Effector memory CD8-positive, alpha-beta T cell (primary cell): ENCODE measurements around the gene APBA1.

ENCODE experiments used
- ATAC-seq: fragments of 150-1000 bp; cut with Tn5 transposase; replicated peaks from 2 replicates; pipeline ENCODE4 v1.10.0; 2021; ENCODE audit warnings: mild to moderate bottlenecking, moderate library complexity
- DNase-seq, 3 experiments: peaks; one replicate each; pipeline ENCODE4 v3.0.0; 2021
- H3K27ac Mint-ChIP-seq, 2 donors: one replicate each; pipeline ENCODE4 v1.8.0; 2022; ENCODE audit warnings: mild to moderate bottlenecking in 2 of 2, mixed read lengths in 2 of 2, moderate library complexity in 2 of 2
- H3K27me3 Mint-ChIP-seq, 2 donors: one replicate each; pipeline ENCODE4 v1.8.0; 2022; ENCODE audit warnings: mixed read lengths in 2 of 2
- H3K36me3 Mint-ChIP-seq: one replicate; pipeline ENCODE4 v1.8.0; 2022; ENCODE audit warnings: mild to moderate bottlenecking, moderate library complexity, mixed read lengths; ENCODE audit not compliant: insufficient read depth
- H3K4me1 Mint-ChIP-seq, 2 donors: one replicate each; pipeline ENCODE4 v1.8.0; 2022; ENCODE audit warnings: low read depth in 2 of 2, mixed read lengths in 2 of 2
- H3K4me3 Mint-ChIP-seq, 2 donors: one replicate each; pipeline ENCODE4 v1.8.0; 2022; ENCODE audit warnings: mild to moderate bottlenecking in 2 of 2, mixed read lengths in 2 of 2, moderate library complexity in 2 of 2
- H3K9me3 Mint-ChIP-seq, 2 donors: one replicate each; pipeline ENCODE4 v1.8.0; 2022; ENCODE audit warnings: mixed read lengths in 2 of 2

Gene APBA1

GRCh38 chr9:69476797-69477196 lies 195.4 kb downstream of the APBA1 start:
- peak overlapping the region in 1 of 2 donors; percentile 75 for H3K27ac Mint-ChIP-seq
- no peaks in the 10 kb centered on the region for H3K36me3 Mint-ChIP-seq
- peak overlapping the region in 1 of 2 donors; percentile 57 for H3K4me3 Mint-ChIP-seq
- H3K4me1 Mint-ChIP-seq, result peaks cover 0 to 17% of the 10 kb centered on the region in 2 donors
- H3K9me3 Mint-ChIP-seq, result no peaks in the 10 kb centered on the region
- no peak for ATAC-seq
- H3K27me3 Mint-ChIP-seq, result peaks cover 9 to 22% of the 10 kb centered on the region in 2 donors
- DNase-seq, result no peak

GRCh38 chr9:69476016-69476415 lies 196.2 kb downstream of the APBA1 start:
- Mint-ChIP-seq H3K27me3 (peaks cover 9 to 22% of the 10 kb centered on the region in 2 donors), H3K9me3 (no peaks in the 10 kb centered on the region), H3K4me3 (peak overlapping the region in 1 of 2 donors; percentile 74), H3K27ac (peak overlapping the region in 1 of 2 donors; percentile 75), H3K4me1 (peaks cover 0 to 17% of the 10 kb centered on the region in 2 donors), H3K36me3 (no peaks in the 10 kb centered on the region)
- peak in 2 of 3 experiments; percentile 4 to 27 for DNase-seq
- ATAC-seq, result peak; percentile 75

GRCh38 chr9:69474821-69475220 lies 197.3 kb downstream of the APBA1 start:
- peak; percentile 83 for ATAC-seq
- Mint-ChIP-seq H3K27me3 (peaks cover 9 to 22% of the 10 kb centered on the region in 2 donors), H3K36me3 (no peaks in the 10 kb centered on the region), H3K4me3 (peak overlapping the region; percentile 59 to 74), H3K9me3 (no peaks in the 10 kb centered on the region), H3K27ac (peak overlapping the region in 1 of 2 donors; percentile 75), H3K4me1 (peaks cover 0 to 17% of the 10 kb centered on the region in 2 donors)
- peak in 1 of 3 experiments; percentile 7 for DNase-seq

- no peak overlapping the region for H3K27ac Mint-ChIP-seq
- no peak for ATAC-seq
- no peaks in the 10 kb centered on the region for H3K36me3 Mint-ChIP-seq
- DNase-seq, result no peak
- H3K4me1 Mint-ChIP-seq, result peaks cover 0 to 17% of the 10 kb centered on the region in 2 donors
- H3K4me3 Mint-ChIP-seq, result no peak overlapping the region
- H3K9me3 Mint-ChIP-seq, result no peaks in the 10 kb centered on the region
- H3K27me3 Mint-ChIP-seq, result peaks cover 9 to 22% of the 10 kb centered on the region in 2 donors
These were observed 200.0 kb downstream of the APBA1 start for GRCh38 chr9:69472101-69472620.

- no peak for DNase-seq
- no peaks in the 10 kb centered on the region for H3K9me3 Mint-ChIP-seq
- peaks cover 9 to 22% of the 10 kb centered on the region in 2 donors for H3K27me3 Mint-ChIP-seq
- H3K27ac Mint-ChIP-seq, result no peak overlapping the region
- H3K4me3 Mint-ChIP-seq, result no peak overlapping the region
- no peaks in the 10 kb centered on the region for H3K36me3 Mint-ChIP-seq
- peaks cover 0 to 17% of the 10 kb centered on the region in 2 donors for H3K4me1 Mint-ChIP-seq
- ATAC-seq, result no peak
These were observed 200.7 kb downstream of the APBA1 start for GRCh38 chr9:69471433-69471832.

- no peak overlapping the region for H3K4me3 Mint-ChIP-seq
- ATAC-seq (no peak), DNase-seq (no peak)
- H3K36me3 Mint-ChIP-seq, result no peaks in the 10 kb centered on the region
- H3K27ac Mint-ChIP-seq, result no peak overlapping the region
- H3K9me3 Mint-ChIP-seq, result no peaks in the 10 kb centered on the region
- peaks cover 9 to 16% of the 10 kb centered on the region in 2 donors for H3K27me3 Mint-ChIP-seq
- peaks cover 0 to 10% of the 10 kb centered on the region in 2 donors for H3K4me1 Mint-ChIP-seq
These were observed 201.8 kb downstream of the APBA1 start for GRCh38 chr9:69470186-69470977.

GRCh38 chr9:69469136-69469535 lies 203.0 kb downstream of the APBA1 start:
- ATAC-seq (no peak), DNase-seq (no peak)
- Mint-ChIP-seq H3K36me3 (no peaks in the 10 kb centered on the region), H3K27ac (no peak overlapping the region), H3K4me3 (no peak overlapping the region), H3K9me3 (no peaks in the 10 kb centered on the region), H3K4me1 (no peaks in the 10 kb centered on the region), H3K27me3 (peaks cover 9% of the 10 kb centered on the region in 2 donors)

GRCh38 chr9:69468380-69468779 lies 203.8 kb downstream of the APBA1 start:
- no peaks in the 10 kb centered on the region for H3K4me1 Mint-ChIP-seq
- no peak for ATAC-seq
- H3K9me3 Mint-ChIP-seq, result no peaks in the 10 kb centered on the region
- H3K27ac Mint-ChIP-seq, result no peak overlapping the region
- H3K4me3 Mint-ChIP-seq, result no peak overlapping the region
- no peaks in the 10 kb centered on the region for H3K36me3 Mint-ChIP-seq
- peaks cover 9% of the 10 kb centered on the region in 2 donors for H3K27me3 Mint-ChIP-seq
- DNase-seq, result no peak

- no peaks in the 10 kb centered on the region for H3K27me3 Mint-ChIP-seq
- no peak overlapping the region for H3K4me3 Mint-ChIP-seq
These were observed 206.0 kb downstream of the APBA1 start for GRCh38 chr9:69466151-69466550.

GRCh38 chr9:69465473-69465872 lies 206.7 kb downstream of the APBA1 start:
- Mint-ChIP-seq H3K4me1 (no peaks in the 10 kb centered on the region), H3K36me3 (no peaks in the 10 kb centered on the region), H3K9me3 (no peaks in the 10 kb centered on the region), H3K27ac (no peak overlapping the region), H3K27me3 (no peaks in the 10 kb centered on the region), H3K4me3 (no peak overlapping the region)
- ATAC-seq (no peak), DNase-seq (no peak)

More at GRCh38 chr9:69466151-69466550, 206.0 kb downstream of the APBA1 start:
- no peak for ATAC-seq
- H3K9me3 Mint-ChIP-seq, result no peaks in the 10 kb centered on the region
- no peak for DNase-seq
- no peaks in the 10 kb centered on the region for H3K36me3 Mint-ChIP-seq
- no peak overlapping the region for H3K27ac Mint-ChIP-seq
- no peaks in the 10 kb centered on the region for H3K4me1 Mint-ChIP-seq

GRCh38 chr9:69463497-69464068 lies 208.6 kb downstream of the APBA1 start:
- DNase-seq, result no peak
- H3K9me3 Mint-ChIP-seq, result no peaks in the 10 kb centered on the region
- ATAC-seq, result no peak
- no peaks in the 10 kb centered on the region for H3K4me1 Mint-ChIP-seq
- no peaks in the 10 kb centered on the region for H3K36me3 Mint-ChIP-seq
- no peak overlapping the region for H3K4me3 Mint-ChIP-seq
- no peaks in the 10 kb centered on the region for H3K27me3 Mint-ChIP-seq
- no peak overlapping the region for H3K27ac Mint-ChIP-seq

GRCh38 chr9:69462394-69462793 lies 209.8 kb downstream of the APBA1 start:
- Mint-ChIP-seq H3K4me1 (no peaks in the 10 kb centered on the region), H3K27ac (no peak overlapping the region), H3K4me3 (no peak overlapping the region), H3K9me3 (no peaks in the 10 kb centered on the region), H3K36me3 (no peaks in the 10 kb centered on the region), H3K27me3 (no peaks in the 10 kb centered on the region)
- DNase-seq (no peak), ATAC-seq (no peak)

GRCh38 chr9:69461103-69461887 lies 210.9 kb downstream of the APBA1 start:
- Mint-ChIP-seq H3K4me3 (no peak overlapping the region), H3K9me3 (no peaks in the 10 kb centered on the region), H3K4me1 (no peaks in the 10 kb centered on the region), H3K36me3 (no peaks in the 10 kb centered on the region), H3K27ac (no peak overlapping the region), H3K27me3 (no peaks in the 10 kb centered on the region)
- no peak for ATAC-seq
- no peak for DNase-seq
